GM10248 (cell line): ENCODE data around the gene ZNF487.

Experiments
- CTCF ChIA-PET: fragments of 300-600 bp; sonication (Branson Sonifier 250); formaldehyde crosslinking; extraction: SDS; loops from one replicate; lab custom pipeline; 2021; ENCODE audit warnings: antibody characterized with exemption; lab: Yijun Ruan, JAX
- POLR2A ChIA-PET: fragments of 350-650 bp; sonication (Branson Sonifier 250); formaldehyde crosslinking; extraction: SDS; loops from one replicate; lab custom pipeline; 2020; ENCODE audit warnings: antibody characterized with exemption; lab: Yijun Ruan, JAX
- DNase-seq: peaks from one replicate; pipeline ENCODE4 v3.0.0; 2012; ENCODE audit errors: extremely low spot score
- TF ChIP-seq, protein P1 (sequence below): IDR thresholded peaks from 2 replicates; pipeline ENCODE4 v1.5.1; 2012; ENCODE audit warnings: mild to moderate bottlenecking, low read depth; ENCODE audit errors: extremely low read depth, missing control alignments, control extremely low read depth

The ZNF487 gene

DNA sequence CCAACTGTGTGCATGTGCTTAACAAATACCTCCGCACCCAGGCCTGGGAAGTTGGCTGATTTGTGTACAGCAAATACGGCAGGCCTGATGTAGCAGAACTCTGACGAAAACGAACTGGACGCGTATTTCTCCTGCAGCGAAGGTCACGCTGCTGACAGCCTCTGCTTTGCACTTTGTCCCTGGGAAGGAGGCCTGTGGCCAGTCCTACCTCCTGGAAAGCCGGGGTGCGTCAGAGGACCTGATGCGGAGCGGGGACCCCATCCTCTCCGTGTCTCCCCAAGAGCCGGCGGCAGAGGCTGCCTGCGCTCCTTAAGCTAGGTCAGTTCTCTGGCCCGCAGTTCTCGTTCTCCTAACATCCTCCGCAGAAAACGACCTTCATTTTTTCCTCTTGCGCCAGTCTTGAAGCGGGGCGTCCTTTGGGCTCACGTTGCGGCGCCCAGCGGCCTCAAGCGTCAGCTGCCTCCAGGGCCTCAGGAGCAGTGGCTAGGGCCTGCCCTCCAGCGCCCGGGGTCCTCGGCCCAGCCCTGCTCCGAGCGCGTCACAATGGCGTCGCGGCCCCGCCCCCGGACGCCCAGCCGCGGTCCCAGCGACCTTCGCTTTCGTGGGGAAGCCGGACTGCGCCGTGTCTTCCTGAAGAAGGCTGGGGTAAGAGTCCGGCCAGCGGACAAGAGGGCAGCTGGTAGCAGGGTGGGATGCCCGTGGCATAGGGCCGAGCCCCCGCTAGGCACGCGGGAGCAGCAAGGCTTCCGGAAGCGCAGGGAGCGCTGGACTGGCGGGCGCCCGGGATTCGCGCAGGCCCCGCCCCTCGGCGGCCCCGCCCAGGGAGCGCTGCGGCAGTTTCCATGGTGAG is at the start of gene ZNF487:
Gene ZNF487, plus strand, starts transcription at position 821 of the 850 bp plus-strand sequence. CDS start 38,703 bp downstream, outside the sequence.
- TF ChIP-seq, protein P1, sequence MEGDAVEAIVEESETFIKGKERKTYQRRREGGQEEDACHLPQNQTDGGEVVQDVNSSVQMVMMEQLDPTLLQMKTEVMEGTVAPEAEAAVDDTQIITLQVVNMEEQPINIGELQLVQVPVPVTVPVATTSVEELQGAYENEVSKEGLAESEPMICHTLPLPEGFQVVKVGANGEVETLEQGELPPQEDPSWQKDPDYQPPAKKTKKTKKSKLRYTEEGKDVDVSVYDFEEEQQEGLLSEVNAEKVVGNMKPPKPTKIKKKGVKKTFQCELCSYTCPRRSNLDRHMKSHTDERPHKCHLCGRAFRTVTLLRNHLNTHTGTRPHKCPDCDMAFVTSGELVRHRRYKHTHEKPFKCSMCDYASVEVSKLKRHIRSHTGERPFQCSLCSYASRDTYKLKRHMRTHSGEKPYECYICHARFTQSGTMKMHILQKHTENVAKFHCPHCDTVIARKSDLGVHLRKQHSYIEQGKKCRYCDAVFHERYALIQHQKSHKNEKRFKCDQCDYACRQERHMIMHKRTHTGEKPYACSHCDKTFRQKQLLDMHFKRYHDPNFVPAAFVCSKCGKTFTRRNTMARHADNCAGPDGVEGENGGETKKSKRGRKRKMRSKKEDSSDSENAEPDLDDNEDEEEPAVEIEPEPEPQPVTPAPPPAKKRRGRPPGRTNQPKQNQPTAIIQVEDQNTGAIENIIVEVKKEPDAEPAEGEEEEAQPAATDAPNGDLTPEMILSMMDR, result peak; percentile 36
- ChIA-PET POLR2A (interaction anchor here (0.5 to 0.9 kb wide), 2 partner anchors 29 to 46 kb away, joined by 5 to 6 read pairs; no protein-coding TSS in a partner anchor), CTCF (interaction anchor here (1.0 to 1.7 kb wide), 5 partner anchors 13 to 29 kb away, joined by 3 to 4 read pairs (median 4); no protein-coding TSS in a partner anchor)
- peak; percentile 95 for DNase-seq

GRCh38 chr10:43387678-43388032 is 49.3 kb upstream of the ZNF487 start:
- TF ChIP-seq, protein P1, result no peak
- no peak for DNase-seq
- CTCF ChIA-PET, result no interaction called here
- POLR2A ChIA-PET, result no interaction called here

- CTCF ChIA-PET, result interaction anchor here (1.8 to 2.4 kb wide), 2 partner anchors 121 to 185 kb away, joined by 3 to 7 read pairs; no protein-coding TSS in a partner anchor
- no peak for DNase-seq
- POLR2A ChIA-PET, result interaction anchor here (0.6 kb wide), 1 partner anchor 9 kb away, joined by 5 read pairs; no protein-coding TSS in a partner anchor
- TF ChIP-seq, protein P1, result no peak
Observed at GRCh38 chr10:43389867-43390266, 47.0 kb upstream of the ZNF487 start.

DNA sequence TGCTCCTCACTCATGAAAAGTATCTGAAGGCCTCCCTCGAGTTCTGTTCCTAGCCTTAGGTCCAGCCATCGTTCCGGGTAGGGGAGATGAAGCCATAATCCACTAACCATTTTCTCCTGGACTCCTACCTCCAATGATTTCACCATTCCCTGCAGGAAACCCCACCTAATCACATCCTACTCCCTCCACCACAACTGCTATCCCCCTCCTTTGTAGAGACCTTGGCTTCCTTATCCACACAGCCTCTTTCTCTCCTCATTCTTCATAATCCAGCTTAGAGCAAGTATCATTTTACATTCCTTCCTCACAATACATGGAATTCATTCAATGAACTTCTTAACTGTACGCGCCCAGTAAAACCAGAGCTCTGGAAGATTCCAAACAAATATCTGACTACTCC is 46.6 kb upstream of the ZNF487 start:
- ChIA-PET CTCF (interaction anchor here (0.6 to 2.4 kb wide), 4 partner anchors 13 to 186 kb away, joined by 3 to 7 read pairs (median 3); no protein-coding TSS in a partner anchor), POLR2A (interaction anchor here (0.6 to 0.7 kb wide), 2 partner anchors 8 to 46 kb away, joined by 5 read pairs; partner anchors contain the start of gene ZNF487)
- TF ChIP-seq, protein P1, result no peak
- no peak for DNase-seq

DNA sequence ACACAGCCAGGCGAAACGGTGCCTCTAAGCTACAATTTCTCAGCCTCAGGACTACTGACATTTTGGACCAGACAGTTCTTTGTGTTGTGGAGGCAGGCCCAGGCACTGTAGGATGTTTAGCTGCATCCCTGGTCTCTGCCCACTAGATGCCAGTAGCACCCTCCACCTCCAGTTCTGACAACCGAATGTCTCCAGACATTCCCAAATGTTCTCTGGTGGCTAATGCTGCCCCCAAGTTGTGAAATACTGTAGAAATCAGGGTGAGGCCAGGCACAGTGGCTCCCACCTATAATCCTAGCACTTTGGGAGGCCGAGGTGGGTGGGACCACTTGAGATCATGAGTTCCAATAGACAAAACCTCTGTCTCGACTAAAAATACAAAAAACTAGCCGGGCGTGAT is 46.2 kb upstream of the ZNF487 start:
- CTCF ChIA-PET, result interaction anchor here (0.6 to 2.4 kb wide), 4 partner anchors 13 to 186 kb away, joined by 3 to 7 read pairs (median 3); no protein-coding TSS in a partner anchor
- TF ChIP-seq, protein P1, result peak; percentile 32
- POLR2A ChIA-PET, result interaction anchor here (0.7 kb wide), 1 partner anchor 46 kb away, joined by 5 read pairs; the partner anchor contains the start of gene ZNF487
- DNase-seq, result no peak

GRCh38 chr10:43391496-43391895 is 45.4 kb upstream of the ZNF487 start:
- ChIA-PET POLR2A (interaction anchor here (0.6 to 1.3 kb wide), 2 partner anchors 14 to 58 kb away, joined by 3 to 6 read pairs; no protein-coding TSS in a partner anchor), CTCF (interaction anchor here (2.4 kb wide), 1 partner anchor 187 kb away, joined by 7 read pairs; no protein-coding TSS in a partner anchor)
- TF ChIP-seq, protein P1, result no peak
- no peak for DNase-seq
